Measurements from ENCODE around the gene WDR70.

WDR70 gene

DNA sequence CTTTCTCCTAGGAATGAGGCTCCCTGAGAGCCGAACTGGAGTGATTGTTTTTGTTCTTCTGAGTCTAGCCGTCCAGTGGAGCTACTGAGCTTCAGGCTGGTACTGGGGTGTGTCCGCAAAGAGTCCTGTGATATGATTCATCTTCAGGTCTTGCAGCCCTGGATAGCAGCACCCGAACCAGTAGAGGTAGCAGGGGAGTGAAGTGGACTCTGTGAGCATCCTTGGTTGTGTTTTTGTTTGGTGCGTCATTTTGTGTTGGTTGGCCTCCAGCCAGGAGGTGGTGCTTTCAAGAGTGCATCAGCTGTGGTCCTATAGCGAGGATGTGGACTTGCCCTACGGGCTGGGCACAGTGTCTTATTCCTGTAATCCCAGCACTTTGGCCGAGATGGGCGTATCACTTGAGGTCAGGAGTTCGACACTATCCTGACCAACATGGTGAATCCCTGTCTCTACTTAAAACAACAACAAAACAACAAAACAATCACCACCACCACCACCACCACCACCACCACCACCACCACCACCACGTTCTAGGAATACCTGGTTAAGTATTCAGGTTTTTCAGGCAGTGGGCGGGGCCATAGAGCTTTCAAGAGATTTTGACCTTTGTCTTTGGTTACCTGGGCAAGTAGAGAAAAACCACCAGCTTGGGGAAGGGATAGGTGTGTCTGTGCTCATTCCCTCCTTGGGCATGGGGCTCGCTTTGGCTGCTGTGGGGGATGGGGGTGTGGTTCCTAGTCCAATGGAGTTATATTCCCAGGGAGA lies 154.0 kb downstream of the WDR70 start:
- no peak for TF ChIP-seq CTCF (IDR thresholded peaks at IDR 0.05)
- Histone ChIP-seq H3K27ac (no peak overlapping the region), H3K4me3 (no peak overlapping the region)
- DNase-seq (ENCODE audit: low spot score) = no peak

DNA sequence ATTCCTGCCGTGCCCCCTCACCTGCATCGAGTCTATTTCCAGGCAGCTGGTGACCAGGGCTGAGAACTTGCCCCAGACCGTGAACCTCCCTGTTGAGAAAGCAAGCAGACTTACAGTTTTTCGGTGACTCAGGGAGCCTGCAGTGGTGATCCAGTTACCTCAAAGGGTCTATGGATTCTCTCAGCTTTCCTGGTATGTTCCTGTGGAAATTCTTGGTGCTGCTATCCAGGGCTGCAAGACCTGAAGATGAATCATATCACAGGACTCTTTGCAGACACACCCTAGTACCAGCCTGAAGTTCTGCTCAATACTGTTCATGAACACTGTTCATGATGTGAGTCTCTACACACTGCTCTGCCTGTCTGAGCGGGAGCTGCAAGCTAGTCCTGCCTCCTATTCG lies 154.7 kb downstream of the WDR70 start:
- no peak overlapping the region for H3K27ac ChIP-seq
- DNase-seq (ENCODE audit: low spot score) = no peak
- no peak overlapping the region for H3K4me3 ChIP-seq
- TF ChIP-seq CTCF (IDR thresholded peaks at IDR 0.05) = no peak

DNA sequence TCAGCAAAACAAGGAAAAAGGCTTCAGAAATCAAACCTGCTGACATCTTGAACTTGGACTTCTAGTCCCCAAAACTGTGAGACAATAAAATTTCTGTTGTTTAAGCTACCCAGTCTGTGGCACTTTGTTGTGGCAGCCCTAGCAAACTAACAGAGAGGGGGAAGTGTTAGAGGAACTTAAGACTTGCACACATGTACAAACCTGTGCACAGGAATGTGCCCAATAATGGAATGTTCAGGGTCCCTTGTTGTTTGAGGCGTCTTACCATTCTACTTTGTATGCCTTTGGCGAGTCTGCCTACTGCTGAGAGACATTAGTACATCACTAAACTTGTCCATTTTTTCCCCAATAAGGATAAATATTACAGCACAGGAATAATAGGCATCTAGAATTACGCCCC lies 160.3 kb downstream of the WDR70 start:
- no peak for DNase-seq (ENCODE audit: low spot score)
- TF ChIP-seq CTCF (IDR thresholded peaks at IDR 0.05) = no peak
- Histone ChIP-seq H3K27ac (no peak overlapping the region), H3K4me3 (no peak overlapping the region)

DNA sequence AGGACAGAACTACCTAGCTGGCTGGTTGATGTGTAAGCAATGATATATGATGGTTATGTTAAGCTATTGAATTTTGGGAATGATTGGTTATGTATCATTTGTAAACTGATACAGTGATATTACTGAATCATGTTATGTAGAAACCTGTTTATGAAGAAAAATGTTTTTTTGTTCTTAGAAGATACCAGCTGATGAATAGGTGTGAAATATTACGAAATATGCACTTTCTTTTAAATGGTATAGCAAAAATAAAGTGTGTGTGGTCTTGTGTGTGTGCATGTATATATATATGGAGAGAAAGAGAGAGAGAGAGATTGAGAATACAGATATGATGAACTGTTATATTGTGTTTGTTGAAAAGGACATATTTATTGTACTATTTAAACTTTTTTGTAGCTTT lies 164.1 kb downstream of the WDR70 start:
- no peak for DNase-seq (ENCODE audit: low spot score)
- TF ChIP-seq CTCF (IDR thresholded peaks at IDR 0.05) = no peak
- Histone ChIP-seq H3K27ac (no peak overlapping the region), H3K4me3 (no peak overlapping the region)

DNA sequence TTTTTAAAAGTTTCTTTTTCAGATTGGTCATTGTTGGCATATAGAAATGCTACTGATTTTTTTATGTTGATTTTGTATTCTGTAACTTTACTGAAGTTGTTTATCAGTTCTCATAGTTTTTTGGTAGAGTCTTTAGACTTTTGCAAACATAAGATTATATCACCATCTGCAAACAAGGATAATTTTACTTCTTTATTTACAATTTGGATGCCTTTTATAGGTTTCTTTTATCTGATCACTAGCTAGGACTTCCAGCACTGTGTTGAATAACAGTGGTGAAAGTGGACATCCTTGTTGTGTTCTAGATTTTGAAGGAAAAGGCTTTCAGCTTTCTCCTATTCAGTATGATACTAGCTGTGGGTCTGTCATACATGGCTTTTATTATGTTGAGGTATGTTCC lies 170.3 kb downstream of the WDR70 start:
- Histone ChIP-seq H3K4me3 (no peak overlapping the region), H3K27ac (no peak overlapping the region)
- DNase-seq (ENCODE audit: low spot score) = no peak
- TF ChIP-seq CTCF (IDR thresholded peaks at IDR 0.05) = no peak

DNA sequence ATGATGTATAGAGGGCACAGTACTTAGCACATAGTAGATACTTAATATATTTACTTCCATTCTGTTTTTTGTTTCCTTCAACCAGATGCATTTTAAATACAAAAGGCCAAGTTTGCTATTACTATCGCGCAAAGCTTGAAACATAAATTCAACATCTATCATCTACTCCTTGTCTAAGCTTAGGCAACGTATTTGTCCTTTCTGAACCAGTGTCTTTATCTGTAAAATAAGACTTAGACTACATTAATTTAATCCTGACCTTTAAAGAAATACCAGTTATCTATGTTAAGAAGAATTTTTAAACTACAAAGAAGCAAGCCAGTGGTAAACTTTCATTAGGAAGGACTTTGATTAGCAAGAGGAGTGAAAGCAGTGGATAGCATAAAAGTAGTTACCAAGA lies 173.0 kb downstream of the WDR70 start:
- no peak overlapping the region for H3K4me3 ChIP-seq
- H3K27ac ChIP-seq = no peak overlapping the region
- DNase-seq (ENCODE audit: low spot score) = no peak
- TF ChIP-seq CTCF (IDR thresholded peaks at IDR 0.05) = no peak

All from coronary artery (tissue), 2 donors.